HT1080 (cell line): ENCODE measurements around the gene PER2. TPM values are rescaled to one million over a fixed set of nuclear protein-coding genes. Genes with fewer than 3 reads are reported as not detected.

ENCODE experiments used
- DNase-seq: peaks from one replicate; pipeline ENCODE4 v3.0.0-alpha.2; 2015; ENCODE audit warnings: low read depth
- total RNA-seq: library from RNA; depleted of rRNA; stranded (reverse); fragments of >200 nt; shearing (Covaris generic); gene quantifications from 2 replicates; pipeline ENCODE4 v1.2.3, GENCODE V29; 2014

Gene PER2
- total RNA-seq, 1 experiment from 2014 or later, result 2.6 TPM

- no peak for DNase-seq
Observed at GRCh38 chr2:238231809-238232208, 56.6 kb downstream of the PER2 start.

DNA sequence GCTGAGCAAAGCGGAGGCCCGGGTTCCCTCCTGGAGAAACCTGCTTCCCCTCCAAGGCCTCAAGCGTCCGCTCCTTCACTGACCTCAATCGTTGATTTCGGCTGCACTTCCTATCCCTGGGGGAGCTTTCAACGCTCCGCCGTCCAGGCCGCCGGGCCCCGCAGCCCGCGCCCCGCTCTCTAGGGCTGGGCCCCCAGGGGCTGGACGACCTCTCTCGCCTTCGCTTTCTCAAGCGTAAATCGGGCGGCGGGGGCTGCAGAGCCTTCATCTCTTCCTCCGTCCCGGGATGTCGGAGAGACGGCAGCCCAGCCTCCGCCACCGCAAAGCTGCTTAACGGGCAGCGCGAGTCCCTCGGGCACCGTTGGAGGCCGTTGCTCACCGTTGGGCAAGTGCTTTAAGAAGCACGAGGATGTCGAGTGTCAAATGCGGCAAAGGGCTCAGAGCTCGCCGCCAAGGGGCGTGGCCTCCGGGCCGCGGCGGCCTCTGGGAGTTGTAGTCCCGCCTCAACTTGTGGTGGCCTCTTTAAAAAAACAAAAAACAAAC lies 57.1 kb downstream of the PER2 start:
- DNase-seq, result no peak

- DNase-seq, result no peak
Observed at GRCh38 chr2:238230699-238231098, 57.7 kb downstream of the PER2 start.

DNA sequence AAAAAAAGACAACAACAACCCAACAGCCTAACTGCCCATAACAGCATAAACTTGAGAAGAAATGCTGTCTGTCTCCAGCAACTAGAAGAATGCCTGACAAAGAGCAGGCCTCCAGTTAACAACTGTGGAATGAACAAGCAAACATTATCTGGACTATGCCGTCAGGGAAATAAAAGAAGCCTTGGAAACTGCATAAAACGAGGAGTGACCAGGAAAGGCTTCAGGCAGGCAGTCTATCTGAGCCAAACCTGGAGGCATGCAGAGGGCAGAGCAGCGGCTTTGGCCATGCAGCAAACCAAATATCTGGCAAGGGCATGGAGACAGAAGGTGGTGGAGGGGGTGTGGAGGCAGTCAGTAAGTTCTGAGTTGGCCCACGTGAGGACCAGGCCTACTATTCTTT lies 59.7 kb downstream of the PER2 start:
- DNase-seq, result no peak

- DNase-seq, result no peak
Observed at GRCh38 chr2:238227587-238228032, 60.8 kb downstream of the PER2 start.

GRCh38 chr2:238226698-238227586 lies 61.5 kb downstream of the PER2 start:
- DNase-seq, result no peak

DNA sequence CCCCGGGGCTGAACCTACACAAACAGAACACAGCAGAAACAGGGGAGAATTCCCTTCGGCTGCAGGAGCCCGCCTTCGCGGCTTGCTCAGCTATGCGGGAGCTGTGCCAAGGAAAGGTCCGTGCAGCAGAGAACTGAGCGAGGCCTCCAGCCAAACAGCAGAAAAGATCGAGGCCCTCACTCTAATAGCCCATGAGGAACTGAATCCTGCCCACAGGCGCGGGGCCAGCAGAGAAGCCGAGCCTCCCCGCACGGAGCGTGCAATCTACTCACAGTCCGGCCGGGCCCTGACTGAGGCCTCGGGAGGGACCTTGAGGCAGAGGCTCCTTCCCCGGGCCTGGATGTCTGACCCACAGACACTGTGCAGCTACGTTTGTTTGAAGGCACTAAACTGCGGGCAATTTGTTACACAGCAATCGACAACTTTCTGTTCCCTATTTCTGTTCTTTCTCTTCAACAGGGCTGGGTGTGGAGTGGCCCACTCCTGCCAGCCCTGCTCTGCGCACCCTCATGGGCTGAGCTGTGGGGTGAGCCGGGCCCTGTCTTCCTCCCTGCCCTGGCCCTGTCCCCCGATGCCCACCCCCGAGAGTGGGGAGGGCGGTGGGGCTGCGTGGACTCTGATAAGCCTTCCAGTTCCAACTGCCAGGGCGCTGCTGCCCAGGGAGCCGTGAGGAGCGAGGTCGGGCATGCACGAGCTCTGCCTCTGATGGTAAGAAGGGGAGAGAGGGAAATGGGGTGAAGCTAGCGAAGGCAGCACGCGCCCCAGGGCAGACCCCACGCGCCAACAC lies 62.3 kb downstream of the PER2 start:
- DNase-seq, result no peak

DNA sequence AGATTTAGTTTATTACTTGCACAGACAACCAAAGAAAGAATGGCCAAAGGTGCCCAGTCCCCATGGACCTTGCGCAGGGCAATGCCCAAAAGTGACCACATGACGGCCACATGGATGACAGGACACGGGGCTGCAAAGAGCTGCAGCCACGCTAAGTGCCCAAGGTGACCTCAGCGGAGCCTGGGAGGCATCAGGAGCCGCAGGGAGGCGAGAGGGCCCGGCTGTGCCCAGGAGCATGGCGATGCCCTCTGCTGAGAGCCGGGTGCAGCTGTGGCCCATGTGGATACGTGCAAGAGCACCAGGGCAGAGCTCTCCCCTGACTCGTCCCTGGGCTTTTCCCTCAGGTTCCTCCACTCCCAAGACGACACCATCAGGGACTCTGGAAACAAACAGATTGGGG lies 63.3 kb downstream of the PER2 start:
- DNase-seq, result no peak

DNA sequence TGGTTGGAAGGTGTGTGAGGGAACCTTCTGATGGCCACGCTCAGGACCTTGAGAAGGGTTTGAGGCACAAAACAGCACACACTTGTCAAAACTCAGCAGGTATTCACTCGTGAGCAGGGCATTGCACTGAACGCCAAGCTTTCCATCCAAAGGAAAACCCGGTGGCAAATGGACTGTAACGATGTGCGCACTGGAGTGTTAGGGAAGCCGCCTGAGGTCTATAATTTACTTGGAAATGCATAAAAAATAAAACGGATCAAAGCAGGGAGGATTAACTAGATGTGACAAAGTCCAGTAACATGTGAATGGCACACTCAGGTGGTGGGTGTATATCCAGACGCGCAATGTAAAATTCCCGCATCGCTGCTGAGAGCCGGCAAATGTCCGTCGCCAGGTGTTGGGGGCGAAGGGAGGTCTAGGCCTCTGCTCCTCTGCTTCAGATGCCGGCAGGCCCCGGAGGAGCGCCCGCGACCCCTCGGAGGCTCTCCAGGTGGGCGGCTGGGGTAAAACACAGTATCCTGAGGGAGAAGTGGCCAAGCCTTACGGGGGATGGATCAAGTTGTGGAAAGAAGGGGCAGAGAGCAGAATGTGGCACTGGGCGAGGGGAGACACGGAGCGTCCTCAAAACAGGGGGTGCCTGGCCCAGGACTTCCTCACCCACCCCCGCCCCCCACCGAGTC lies 63.9 kb downstream of the PER2 start:
- no peak for DNase-seq

GRCh38 chr2:238220892-238221521 lies 67.4 kb downstream of the PER2 start:
- DNase-seq, result peak; percentile 72

DNA sequence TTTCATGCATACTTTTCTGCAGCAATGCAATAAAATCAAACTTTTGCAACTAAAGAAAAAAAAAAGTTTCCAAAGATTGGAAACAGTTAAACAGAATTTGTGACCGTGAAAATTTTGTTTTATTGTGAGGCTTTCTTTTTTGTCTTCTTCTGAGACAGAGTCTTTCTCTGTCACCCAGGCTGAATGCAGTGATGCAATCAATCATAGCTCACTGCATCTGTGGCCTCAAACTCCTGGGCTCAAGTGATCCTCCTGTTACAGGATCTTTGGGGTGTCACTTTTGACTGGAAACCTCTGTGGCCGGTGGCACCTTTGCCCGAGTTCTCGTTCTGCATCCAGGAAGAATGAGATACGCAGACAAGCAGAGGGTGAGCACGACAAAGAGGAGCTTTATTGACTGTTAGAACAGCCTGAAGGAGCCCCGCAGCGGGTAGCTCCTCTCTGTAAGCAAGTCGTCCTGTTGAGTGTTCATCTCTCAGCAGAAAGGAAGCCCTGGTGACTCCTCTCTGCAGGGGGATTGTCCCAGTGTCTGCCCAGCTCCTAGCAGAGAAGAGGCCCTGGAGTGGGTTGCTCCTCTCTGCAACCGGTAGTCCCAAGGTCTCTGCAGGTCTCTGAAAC lies 68.0 kb downstream of the PER2 start:
- DNase-seq, result no peak

DNA sequence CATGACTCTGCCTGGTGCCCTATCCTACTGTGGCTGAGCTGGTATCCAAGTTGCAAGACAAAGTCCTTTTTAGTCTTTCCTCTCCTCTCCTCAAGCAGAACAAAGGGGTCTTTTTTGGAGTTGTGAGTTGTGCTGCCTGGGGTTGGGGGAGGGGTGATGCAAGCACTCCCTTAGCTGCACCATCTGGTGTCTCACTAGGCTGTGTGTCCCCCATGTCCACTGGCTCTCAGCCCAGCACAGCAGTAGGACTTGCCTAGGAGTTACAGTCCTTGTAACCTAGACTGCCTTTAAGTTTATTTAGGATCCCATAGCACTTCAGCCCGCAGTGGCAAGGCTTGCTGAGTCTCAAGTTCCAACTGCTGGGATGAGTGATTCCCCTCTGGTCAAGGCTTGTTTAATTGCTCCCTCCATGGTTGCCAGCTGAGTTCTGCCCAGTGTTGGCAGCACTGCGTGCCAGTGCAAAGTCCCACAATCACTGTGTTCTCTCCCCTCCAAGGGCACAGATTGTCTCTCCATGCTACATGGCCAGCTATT lies 71.7 kb downstream of the PER2 start:
- no peak for DNase-seq

DNA sequence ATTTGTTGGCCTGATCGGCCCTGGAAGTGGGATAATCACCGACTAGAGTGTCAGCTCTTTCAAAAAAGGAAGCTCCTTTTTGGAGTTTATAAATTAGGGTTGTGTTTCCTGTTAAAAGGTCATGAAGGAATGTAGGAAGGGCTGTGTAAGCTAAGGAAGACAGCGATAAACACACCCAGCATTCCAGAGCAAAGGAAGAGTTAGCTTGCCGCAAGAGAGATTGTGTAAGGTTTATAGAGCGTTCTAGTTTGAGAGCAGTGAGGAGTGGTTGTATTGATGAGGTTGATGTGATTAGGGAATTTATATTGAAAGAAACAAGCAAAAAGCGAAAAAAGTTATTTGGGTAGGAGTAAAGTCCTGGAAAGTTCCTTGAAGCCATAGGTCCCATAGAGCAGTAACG lies 81.4 kb downstream of the PER2 start:
- no peak for DNase-seq

- no peak for DNase-seq
Observed at GRCh38 chr2:238203973-238204683, 84.3 kb downstream of the PER2 start.

GRCh38 chr2:238203094-238203972 lies 85.1 kb downstream of the PER2 start, which contains the start of gene ILKAP:
ILKAP (minus strand) TSS chr2:238203695; CDS start chr2:238203553, 142 bp downstream.
- DNase-seq, result peak; percentile 55

- DNase-seq, result peak; percentile 5
Observed at GRCh38 chr2:238202326-238203093, 85.9 kb downstream of the PER2 start.
